HG03342 (cell line): ENCODE results near the gene HNF4A.
A peak's percentile ranks its signal among the peaks of the same experiment; 100 is the strongest.
"Not testable (repeated sequence)": the region's sequence is repeated elsewhere in the genome, so short reads cannot be mapped to it uniquely, and the experiment has no call there.

Experiments used
- ATAC-seq: cut with Tn5 transposase; IDR thresholded peaks from one replicate; pipeline ENCODE4 v1.9.1; 2021; ENCODE audit warnings: mild to moderate bottlenecking, moderate library complexity; ENCODE audit not compliant: unreplicated experiment

HNF4A gene

DNA sequence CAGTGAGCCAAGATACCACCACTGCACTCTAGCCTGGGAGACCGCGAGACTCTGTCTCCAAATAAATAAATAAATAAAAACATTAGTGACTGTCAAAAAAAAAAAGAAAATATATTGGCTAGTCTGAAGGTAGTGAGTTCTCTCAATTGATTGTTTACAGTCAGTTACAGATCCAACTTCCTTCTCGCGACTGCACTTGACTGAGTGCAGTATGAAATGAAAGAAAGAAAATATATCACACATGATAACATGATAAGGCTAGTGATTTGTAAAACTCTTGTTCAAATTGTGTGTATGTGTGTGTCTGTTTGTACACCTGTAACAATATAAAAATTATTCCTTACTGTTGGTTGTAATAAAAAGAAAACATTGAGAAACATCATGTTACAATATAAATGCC lies 10.8 kb upstream of the HNF4A start:
- ATAC-seq: no peak

DNA sequence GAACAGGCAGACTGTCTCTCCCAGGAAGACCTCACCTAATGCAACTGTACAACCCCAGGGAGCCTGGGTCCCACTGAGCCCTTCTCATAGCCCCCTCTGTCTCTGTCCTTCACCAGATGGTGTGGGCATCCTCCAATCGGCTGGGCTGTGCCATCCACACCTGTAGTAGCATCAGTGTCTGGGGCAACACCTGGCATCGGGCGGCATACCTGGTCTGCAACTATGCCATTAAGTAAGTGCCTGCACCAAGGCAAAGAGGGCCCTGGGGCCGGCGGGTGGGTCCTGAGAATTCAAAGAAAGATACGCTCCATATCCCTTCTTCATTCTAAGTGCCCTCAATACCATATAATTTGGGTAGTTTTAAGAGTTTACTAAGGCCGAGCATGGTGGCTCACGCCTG lies 10.4 kb upstream of the HNF4A start:
- no peak for ATAC-seq

DNA sequence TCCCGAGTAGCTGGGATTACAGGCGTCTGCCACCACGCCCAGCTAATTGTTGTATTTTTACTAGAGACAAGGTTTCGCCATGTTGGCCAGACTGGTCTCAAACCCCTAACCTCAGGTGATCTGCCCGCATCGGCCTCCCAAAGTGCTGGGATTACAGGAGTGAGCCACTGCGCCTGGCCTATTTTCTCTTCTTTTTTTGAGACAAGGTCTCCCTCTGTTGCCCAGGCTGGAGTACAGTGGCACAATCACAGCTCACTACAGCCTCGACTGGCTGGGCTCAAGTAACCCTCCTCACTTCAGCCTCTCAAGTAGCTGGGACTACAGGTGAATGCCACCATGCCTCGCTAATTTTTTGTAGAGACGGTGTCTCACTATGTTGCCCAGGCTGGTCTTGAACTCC lies 9.6 kb upstream of the HNF4A start:
- not testable (repeated sequence) for ATAC-seq

DNA sequence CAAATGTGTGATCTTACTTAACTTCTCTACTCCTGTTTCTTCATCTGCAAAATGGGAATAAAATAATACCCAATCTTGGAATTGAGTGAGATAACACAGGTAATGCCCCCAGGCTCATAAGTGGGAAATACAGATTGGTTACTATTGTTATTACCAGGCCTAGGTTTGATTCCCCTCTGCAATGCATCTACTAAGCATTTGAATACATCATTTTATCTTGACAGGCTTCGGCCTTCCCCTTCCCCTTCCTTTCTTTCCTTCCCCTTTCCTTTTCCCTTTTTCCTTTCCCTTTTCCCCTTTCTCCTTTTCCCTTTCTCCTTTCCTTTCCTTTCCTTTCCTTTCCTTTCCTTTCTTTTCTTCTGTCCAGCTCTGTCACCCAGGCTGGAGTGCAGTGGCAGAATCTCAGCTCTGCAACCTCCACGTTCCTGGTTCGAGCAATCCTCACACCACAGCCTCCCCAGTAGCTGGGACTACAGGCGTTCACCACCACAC lies 7.3 kb upstream of the HNF4A start:
- ATAC-seq: no peak

DNA sequence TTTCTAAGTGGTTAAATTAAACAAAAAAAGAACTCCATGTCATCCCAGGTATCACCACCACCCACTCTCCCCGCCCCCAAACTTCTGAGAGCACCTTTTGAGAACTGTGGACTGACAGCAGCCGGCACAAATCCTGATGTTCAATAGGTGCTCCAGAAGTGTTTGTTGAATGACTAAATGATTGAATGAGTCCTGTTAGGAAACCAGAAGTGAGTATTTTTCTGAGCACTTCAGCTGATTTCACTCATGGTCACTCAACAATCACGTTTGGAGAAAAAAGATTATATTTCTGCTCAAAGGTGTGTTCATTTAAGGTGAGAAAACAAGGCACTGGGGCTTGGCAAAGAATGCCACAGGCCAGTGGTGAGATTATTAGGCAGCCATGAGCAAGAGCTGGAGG lies 6.2 kb upstream of the HNF4A start:
- no peak for ATAC-seq

DNA sequence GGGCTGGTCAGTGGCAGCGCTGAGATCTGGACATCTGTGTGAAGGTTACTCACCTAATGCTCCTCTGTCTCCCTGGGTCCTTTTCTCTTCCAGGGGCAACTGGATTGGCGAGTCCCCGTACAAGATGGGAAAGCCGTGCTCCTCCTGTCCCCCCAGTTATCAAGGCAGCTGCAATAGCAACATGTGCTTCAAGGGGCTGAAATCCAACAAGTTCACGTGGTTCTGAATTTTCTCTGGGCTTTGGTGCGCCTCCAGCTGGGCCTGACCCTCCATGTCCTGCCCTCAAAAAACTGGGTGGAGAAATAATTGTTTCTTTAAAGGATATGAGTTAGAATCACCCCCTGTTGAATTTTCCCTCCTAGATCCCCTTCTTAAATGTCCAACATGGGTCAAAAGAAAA lies 4.9 kb upstream of the HNF4A start:
- no peak for ATAC-seq

DNA sequence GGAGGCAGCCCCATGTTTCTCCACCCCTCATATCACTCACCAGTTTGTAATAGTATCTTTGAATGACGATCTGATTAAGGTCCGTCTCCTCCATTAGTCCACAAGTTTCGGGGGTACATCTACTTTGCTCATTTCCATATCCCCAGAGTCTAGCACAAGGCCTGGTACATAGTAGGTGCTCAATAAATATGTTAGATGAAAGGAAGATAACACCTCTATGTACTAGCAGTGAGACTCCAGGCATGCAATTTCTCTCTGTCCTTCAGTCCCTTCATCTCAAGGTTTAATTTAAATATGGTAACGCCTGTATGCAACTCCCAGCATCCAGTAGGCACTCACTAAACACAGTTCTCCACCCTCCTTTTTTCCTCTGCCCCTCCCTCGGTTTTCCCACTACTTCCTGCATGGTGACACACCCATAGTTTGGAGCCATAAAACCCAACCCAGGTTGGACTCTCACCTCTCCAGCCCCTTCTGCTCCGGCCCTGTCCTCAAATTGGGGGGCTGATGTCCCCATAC lies 461 bp upstream of the HNF4A start:
- no peak for ATAC-seq

DNA sequence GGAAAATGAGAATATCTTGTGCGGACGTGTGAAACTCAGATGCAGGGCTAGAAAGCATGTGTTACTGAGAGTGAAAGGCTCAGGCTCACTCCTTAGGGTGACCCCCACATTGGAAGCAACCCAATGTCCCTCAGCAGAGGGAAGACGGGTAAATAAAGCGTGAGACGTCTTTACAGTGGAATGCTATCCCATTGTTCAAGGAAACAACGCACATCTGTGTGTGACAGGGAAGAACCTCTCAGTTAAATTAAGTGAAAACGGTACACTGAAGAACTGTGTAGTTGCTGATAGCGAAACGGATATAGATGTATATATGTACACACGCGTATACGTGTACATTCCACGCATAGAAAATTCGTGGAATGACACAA lies 839 bp downstream of the HNF4A start:
- no peak for ATAC-seq

DNA sequence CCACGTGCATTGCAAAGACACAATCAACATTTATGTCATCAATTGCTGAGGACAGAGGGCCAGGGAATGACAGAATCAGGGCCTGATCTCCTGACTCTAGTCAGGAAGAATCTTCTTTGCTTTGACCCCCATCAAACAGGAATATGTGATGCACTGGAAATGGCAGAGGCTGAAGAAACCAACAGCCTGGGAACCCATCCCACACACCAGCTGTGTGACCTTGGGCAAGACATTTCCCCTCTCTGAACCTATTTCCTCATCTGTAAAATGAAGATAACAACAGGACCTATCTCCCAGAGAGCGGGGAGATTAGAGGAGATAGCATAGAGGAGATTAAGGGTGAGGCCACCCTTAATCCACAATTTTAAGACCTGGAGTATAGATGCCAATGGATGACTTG lies 1.5 kb downstream of the HNF4A start:
- no peak for ATAC-seq

DNA sequence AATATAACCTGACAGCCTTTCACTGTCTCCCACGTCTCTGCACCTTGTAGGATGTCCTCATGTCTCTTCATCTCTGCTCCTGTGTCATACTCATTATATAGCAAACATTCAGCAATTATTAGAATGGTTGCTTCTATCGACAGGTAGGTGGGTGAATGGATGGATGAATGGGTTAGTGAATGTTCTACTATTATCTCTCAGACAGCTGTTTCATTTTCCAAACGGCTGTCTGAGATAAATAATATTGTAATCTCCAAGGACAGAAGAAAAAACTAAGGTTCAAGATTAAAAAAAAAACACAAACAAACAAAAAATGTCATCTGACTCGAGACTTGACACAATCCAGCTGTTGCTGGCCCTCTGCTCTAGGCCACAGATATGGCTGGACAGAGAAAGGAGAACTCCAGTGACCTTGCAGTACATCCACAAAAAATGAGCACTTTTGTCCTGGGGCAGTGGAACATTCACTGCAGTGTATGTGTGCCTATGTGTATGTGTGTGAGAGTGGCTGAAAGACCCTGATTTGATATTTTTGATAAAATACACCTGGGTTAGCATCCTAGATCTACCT lies 2.1 kb downstream of the HNF4A start:
- ATAC-seq: no peak

DNA sequence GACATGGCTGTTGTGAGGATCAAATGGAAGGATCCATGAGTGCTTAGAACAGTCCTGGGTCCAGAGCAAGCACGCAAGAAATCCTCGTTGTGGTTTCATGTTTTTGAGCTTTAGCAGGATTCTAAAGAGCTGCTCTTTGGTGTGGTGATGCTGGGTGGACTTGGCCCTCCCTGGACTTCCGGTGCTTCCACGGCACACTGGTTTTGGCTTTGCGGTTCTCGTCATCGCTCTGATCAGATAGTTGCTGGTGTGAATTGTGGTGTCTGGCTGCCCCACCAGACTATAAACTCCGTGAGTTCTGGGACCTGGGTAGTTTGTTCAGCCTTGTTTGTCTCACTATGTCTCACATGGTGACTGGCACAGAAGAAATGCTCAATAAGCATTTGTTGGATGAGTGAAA lies 3.3 kb downstream of the HNF4A start:
- no peak for ATAC-seq

DNA sequence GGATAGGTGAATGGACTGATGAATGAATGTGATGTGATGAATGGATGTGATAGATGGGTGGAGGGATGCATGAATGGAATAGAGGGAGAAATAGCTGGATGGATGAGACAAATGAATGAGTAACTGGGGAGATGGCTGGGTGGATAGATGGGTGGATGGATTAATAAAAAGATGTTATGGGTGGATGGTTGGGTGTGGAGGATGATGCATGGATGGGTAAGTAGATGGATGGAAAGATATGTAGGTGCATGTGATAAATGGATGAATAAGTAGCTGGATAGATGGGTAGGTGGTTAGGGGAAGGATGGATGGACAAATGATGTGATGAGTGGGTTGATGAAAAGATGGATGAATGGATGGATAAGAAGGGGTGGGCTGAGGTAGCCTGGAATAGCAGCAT lies 4.7 kb downstream of the HNF4A start:
- ATAC-seq: no peak

DNA sequence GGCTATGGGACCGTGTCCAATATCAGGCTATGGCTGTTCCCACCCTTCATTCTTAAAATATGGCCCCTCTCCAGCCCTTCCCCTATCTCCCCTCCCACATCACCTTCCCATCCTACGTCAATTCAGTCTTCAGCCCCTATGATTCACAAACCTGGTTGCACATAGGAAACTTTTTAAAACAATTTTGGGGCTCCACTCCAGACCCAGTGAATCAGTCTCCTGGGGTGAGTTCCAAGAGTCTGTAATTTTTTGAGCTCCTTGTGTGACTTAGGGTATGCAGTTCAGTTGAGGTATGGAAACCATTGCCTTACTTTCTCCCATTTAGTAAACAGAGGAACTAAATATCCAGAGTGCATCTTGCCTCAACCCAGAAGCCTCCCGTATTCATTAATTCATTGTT lies 5.5 kb downstream of the HNF4A start:
- no peak for ATAC-seq

DNA sequence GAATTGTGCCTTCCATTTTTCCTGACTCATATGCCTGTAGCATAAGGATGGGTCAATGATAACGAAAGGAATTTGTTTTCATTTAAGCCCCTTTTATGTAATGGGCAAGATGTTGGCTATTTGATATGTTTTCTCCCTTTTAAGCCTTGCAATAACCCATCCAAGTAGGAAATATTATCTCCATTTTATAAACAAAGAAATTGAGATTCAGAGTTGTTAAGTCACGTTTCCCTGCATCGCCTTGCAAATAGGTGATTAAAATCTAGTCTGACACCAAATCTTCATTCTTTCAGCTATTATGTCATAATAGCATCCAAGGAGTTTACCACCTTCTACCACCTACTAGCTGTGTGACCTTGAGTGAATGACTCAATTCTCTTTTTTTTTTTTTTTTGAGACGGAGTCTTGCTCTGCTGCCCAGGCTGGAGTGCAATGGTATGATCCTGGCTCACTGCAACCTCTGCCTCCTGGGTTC lies 7.0 kb downstream of the HNF4A start:
- ATAC-seq: no peak

DNA sequence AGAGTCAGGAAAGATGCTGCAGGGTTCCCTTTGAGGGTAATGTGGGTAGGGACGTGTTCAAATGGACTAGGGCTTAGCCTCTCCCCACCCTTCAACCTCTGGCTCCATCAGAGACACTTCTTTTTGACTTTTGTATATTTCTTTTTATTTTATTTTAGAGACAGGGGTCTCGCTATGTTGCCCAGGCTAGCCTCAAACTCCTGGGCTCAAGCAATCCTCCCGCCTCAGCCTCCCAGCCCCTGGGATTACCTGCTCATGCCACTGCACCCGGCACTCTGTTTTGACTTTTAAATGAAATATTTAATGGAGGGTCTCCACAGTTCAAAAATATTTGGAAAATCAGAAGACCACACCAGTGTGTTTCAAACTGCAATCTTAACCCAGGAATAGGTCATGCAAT lies 8.6 kb downstream of the HNF4A start:
- ATAC-seq: no peak

DNA sequence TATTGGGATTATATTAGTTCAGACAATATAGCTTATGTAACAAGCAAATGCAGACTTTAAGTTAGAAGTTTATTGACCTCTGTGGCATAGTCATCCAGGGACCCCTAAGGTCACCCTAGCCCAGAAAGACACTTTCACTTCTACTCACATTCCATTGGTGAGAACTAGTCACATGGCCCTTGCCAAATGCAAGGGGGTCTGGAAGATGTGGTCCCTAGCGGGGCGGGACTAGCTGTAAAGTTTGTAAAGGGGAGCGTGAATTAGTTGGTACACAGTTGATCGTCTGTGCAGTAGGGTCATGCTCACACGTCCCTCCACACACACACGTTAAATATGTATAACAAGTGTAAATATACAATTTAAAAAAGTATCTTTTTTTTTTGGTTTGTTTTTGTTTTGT lies 9.3 kb downstream of the HNF4A start:
- no peak for ATAC-seq

DNA sequence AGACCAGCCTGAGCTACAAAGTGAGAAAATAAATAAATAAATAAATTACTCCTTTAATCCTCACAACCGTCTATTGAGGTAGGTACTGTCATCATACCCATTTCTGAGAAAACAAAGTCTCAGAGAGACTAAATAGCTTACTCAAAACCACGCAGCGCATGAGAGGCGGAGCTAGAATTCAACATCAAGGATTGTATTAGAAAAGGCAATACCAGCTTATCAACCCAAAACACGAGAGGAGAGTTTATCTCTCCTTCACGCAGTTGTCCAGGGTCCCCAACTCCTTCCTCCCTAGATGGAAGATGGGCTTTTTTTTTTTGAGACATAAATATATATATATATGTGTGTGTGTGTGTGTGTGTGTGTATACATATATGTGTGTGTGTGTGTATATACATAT lies 12.2 kb downstream of the HNF4A start:
- no peak for ATAC-seq

DNA sequence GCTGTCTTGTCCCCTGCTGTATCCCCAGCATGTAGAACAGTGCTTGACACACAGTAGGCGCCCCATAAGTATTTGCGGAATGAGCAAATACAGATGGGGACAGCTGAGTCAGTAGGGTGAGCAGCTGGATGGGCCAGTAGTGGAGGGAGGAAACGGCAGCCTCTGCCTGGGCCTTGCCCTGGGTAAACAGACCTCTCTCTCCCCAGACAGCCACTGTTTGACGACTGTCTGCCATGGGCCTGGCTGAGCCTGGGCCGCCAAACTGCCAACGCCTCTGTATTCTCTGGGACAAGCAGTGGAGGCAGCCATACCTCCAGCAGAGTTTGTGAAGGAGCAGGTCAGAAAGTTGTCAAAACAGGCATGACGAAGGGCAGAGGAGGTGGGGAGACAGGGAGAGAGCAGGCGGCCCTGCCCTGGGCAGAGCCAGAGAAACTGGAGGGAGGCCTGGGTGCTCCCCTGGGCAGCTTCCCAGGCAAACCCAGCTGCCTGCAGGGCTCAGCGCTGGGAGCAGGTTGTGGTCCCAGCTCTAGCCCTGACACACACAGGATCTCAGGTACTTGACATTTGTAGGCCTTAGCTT lies 15.2 kb downstream of the HNF4A start:
- no peak for ATAC-seq

DNA sequence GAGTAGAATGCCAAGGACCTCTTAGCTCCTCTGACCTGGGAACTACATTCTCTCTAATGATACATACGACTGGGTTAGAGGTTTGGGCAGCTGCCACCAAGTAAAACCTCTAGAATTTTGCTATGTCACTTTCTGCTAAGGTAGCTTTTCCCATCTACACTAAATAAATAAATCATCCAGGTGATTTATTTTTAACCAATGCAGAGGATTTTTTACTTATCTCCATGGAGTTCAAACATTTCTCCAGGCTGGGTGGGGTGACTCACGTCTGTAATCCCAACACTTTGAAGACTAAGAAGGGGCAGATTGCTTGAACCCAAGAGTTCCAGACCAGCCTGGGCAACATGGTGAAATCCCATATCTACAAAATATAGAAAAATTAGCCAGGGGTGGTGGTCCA lies 27.1 kb downstream of the HNF4A start:
- no peak for ATAC-seq

DNA sequence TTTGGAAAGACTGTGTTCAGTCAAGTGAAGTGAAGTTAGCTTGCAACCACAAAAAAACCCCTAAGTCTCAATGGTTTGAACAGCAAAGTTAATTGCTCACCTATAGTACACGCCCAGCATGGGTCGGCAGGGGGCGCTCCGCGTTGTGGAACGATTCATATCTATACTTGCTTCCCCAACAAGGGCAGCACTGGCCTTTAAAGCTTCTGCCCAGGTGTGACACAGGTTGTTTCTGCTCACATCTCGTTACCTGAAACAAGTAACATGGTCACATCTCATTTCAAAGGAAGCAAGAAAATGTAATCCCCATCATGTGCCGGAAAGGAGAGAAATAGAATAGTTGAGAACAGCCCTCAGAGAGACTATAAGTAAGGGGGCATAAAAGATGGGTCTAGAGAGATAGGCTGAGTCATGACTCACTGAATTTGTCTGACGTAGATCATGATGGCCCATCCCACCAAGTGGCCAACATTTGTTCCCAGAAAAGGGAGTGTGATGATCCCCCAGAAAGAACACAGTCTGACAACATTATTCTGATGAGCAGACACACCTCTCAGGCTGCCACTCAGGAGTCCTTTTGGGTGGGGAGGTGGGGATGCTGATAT lies 29.0 kb downstream of the HNF4A start:
- ATAC-seq: peak; percentile 55

DNA sequence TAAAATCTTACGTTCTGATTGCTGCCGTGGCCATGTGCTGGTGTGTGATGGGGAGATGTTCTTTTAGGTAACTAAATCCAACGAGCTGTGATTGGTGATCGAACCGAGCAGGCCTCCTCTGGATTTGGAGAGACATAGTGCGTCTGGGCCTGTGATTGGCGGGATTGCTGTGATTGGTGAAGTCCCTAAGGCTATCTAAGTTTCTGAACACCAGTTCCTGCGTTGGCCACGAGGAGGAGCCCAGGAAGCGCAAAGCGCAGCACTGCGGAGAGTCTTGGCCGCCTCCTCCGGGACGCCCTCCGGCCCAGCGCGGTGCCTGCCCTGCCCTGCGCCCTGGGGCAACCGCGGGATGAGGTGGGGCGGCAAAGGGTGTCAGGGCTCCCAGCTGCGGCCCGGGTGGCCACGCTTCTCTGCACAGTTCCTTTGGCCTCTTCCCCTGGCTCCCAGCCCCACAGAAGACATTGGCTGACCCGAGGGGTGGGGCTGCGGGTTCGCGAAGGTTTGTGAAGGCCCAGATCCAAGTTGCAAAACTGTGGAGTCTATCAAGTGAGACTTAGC lies 33.0 kb downstream of the HNF4A start:
- ATAC-seq: peak; percentile 51

DNA sequence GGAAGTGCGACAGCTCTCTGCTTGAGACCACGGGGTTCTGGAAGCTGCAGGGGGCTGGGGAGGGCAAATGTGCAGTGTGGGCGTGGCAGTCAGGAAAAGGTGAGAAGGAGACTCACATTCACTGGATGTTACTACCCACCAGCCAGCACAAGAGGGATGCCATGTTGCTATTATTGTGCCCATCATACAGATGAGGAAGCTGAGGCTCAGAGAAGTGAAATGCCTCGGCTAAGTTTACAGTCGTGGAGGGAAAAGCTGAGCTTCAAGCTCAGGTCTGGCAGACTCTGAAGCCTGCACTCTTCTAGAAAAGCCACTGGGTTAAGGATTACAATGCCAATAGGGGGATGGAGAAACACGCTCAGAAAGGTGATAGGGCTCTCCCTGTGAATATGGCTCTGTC lies 34.4 kb downstream of the HNF4A start:
- no peak for ATAC-seq
